Dedifferentiated amniotic fluid mesenchymal stem cell (primary cell): ENCODE results near the gene DDX10.
A peak's percentile ranks its signal among the peaks of the same experiment; 100 is the strongest.
"Not testable (repeated sequence)": the region's sequence is repeated elsewhere in the genome, so short reads cannot be mapped to it uniquely, and the experiment has no call there.

Source experiments
- DNase-seq: peaks from one replicate; pipeline ENCODE4 v3.0.0-alpha.2; 2016; ENCODE audit errors: extremely low spot score

Gene DDX10

GRCh38 chr11:108823960-108824359 is 159.1 kb downstream of the DDX10 start:
- not testable (repeated sequence) for DNase-seq

- no peak for DNase-seq
Observed at GRCh38 chr11:108824545-108824944, 159.7 kb downstream of the DDX10 start.

- DNase-seq: no peak
Observed at GRCh38 chr11:108825381-108825780, 160.5 kb downstream of the DDX10 start.

- DNase-seq: no peak
Observed at GRCh38 chr11:108826136-108826535, 161.3 kb downstream of the DDX10 start.

GRCh38 chr11:108835624-108836023 is 170.8 kb downstream of the DDX10 start:
- DNase-seq: no peak

- DNase-seq: no peak
Observed at GRCh38 chr11:108836541-108836940, 171.7 kb downstream of the DDX10 start.

GRCh38 chr11:108838102-108838791 is 173.4 kb downstream of the DDX10 start:
- DNase-seq: no peak

GRCh38 chr11:108838792-108839105 is 173.9 kb downstream of the DDX10 start:
- no peak for DNase-seq

GRCh38 chr11:108846009-108846408 is 181.1 kb downstream of the DDX10 start:
- DNase-seq: no peak

GRCh38 chr11:108847298-108847990 is 182.6 kb downstream of the DDX10 start:
- no peak for DNase-seq

GRCh38 chr11:108851781-108852180 is 186.9 kb downstream of the DDX10 start:
- DNase-seq: no peak

GRCh38 chr11:108852701-108853100 is 187.8 kb downstream of the DDX10 start:
- DNase-seq: no peak

GRCh38 chr11:108853151-108853550 is 188.3 kb downstream of the DDX10 start:
- no peak for DNase-seq

GRCh38 chr11:108853864-108854263 is 189.0 kb downstream of the DDX10 start:
- DNase-seq: no peak

- no peak for DNase-seq
Observed at GRCh38 chr11:108854346-108854745, 189.5 kb downstream of the DDX10 start.

GRCh38 chr11:108857382-108857781 is 192.5 kb downstream of the DDX10 start:
- DNase-seq: no peak

- no peak for DNase-seq
Observed at GRCh38 chr11:108858622-108859021, 193.8 kb downstream of the DDX10 start.

GRCh38 chr11:108859510-108859909 is 194.6 kb downstream of the DDX10 start:
- no peak for DNase-seq

- DNase-seq: no peak
Observed at GRCh38 chr11:108863528-108863927, 198.7 kb downstream of the DDX10 start.

- no peak for DNase-seq
Observed at GRCh38 chr11:108865406-108865805, 200.5 kb downstream of the DDX10 start.

- no peak for DNase-seq
Observed at GRCh38 chr11:108866781-108867180, 201.9 kb downstream of the DDX10 start.

- DNase-seq: peak; percentile 74
Observed at GRCh38 chr11:108870373-108871020, 205.6 kb downstream of the DDX10 start.

- peak; percentile 31 for DNase-seq
Observed at GRCh38 chr11:108871152-108871551, 206.3 kb downstream of the DDX10 start.
